ENCODE measurements around the gene C5orf58.
A peak's percentile ranks its signal among the peaks of the same experiment; 100 is the strongest.

Gene C5orf58

DNA sequence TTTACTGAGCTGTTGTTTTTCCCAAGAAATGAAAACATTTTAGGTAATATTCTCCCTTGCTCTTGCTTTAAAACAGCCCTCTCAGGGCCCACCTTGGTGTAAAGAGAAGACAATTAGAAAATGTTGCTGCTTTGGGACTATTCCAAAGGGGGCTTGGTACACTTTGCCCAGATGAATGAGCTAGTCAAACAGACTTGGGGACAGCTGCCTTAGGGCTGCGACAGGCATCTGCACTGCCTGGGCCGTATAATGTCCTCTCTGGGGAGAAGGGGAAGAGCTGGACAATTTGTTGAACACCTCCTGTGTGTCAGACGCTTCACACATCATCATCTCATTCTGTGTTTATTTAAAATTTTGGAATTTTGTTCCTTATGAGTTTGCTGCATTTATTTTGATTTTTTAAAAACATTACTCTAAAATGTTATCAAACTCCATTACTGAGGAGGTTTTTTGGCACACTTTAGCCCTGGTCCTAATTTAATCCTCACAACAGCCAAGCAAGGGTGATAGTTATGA is 28.8 kb downstream of the C5orf58 start:
- no peak for DNase-seq

GRCh38 chr5:170262061-170263045 is 29.6 kb downstream of the C5orf58 start:
- no peak for DNase-seq

GRCh38 chr5:170263906-170264305 is 31.1 kb downstream of the C5orf58 start:
- DNase-seq: no peak

- no peak for DNase-seq
Measured at GRCh38 chr5:170265522-170265921, 32.7 kb downstream of the C5orf58 start.

GRCh38 chr5:170266570-170267381 is 34.0 kb downstream of the C5orf58 start:
- no peak for DNase-seq

GRCh38 chr5:170267431-170268152 is 34.8 kb downstream of the C5orf58 start:
- peak; percentile 20 for DNase-seq

DNA sequence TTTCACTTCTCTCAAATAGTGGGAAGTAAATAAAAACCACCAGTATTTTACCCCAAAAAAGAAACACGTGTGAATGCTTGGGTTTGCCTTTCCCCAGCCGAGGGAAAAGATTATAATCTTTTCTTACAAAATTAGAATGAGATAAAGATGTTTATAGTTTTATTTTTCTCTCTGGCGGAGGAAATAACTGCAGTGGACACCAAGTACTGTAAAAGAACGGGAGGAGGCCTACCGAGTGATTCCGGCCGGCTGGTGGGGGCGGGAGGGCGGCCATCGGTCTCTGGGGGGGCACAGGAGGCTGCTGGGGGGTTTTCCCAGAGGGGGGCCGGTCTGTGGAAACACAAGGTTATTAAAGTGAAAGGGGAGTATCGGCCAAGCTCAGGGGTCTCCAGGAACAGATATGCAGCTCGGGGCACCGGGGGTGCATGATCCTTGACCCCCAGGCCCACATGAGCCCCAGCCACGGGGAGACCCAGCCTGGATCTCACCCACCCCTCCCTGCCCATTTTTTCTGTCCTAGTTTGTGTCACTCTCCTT is 35.4 kb downstream of the C5orf58 start:
- no peak for DNase-seq

- DNase-seq: no peak
Measured at GRCh38 chr5:170268884-170269283, 36.1 kb downstream of the C5orf58 start.

GRCh38 chr5:170269579-170269978 is 36.8 kb downstream of the C5orf58 start:
- no peak for DNase-seq

DNA sequence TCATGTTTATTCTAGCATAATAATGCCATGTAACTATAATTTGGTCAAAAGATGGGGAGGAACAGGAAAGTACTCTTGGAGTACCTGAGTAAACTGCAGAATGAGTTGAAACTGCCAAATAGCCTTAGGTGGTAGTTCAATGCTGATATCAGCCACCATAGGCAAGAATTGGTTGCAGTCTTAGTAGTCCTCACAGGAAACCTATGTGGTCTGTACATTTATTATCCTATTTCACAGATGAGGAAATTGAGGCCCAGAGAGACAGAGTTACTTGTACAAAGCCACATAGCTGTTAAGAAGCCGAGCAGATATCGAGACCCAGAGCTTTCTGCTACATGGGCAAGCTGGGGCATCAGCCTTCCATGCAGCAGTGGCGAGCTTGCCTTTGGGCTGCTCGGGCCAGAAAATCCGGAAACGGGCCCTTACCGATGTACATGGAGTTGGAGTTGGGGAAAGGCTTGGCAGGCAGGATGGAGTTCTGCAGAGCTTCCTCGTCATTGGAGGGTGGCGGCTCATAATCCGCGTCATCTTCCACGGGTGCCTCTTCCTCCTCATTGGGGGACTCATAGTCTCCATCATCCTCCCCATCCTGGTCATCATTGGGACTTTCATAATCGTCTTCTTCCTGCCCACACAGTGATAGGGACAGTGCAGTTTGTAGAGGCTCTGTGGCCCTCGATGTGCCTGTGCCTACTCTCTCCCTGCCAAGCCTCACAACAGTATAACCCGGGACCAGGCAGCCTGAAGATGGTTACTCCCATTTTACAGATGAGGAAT is 37.7 kb downstream of the C5orf58 start:
- DNase-seq: no peak

GRCh38 chr5:170273968-170274710 is 41.4 kb downstream of the C5orf58 start:
- peak; percentile 46 for DNase-seq

DNA sequence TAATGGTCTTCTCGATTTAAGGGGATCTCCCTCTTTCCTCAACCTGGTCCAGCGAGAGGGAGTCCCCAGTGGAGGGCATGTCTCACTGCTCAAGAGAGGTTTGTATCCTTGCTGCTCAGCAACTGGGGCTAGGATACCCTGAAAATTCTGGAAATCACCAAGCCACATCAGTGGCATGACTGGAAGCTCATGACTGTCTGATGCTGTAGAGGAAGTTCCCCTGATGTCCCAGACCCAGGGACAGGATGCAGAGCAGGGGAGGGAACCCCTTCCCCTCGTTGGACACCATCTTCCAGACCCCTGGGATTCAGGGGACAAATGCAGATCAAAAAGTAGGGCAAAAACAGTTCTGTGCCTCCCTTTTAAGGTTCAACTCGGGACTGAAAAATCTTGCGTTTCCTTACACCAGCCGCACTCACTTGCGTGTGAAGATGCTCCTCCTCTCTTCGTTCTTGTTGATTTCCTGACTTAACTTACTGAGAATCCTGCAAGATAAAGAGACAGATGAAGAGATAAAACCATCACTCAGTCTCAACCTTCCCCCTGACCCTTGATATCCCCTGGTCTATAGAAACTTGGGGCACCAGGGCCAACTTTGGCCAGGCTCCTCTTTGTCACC is 42.7 kb downstream of the C5orf58 start:
- no peak for DNase-seq

GRCh38 chr5:170276140-170276539 is 43.4 kb downstream of the C5orf58 start:
- DNase-seq: no peak

- no peak for DNase-seq
Measured at GRCh38 chr5:170277867-170278281, 45.1 kb downstream of the C5orf58 start.

DNA sequence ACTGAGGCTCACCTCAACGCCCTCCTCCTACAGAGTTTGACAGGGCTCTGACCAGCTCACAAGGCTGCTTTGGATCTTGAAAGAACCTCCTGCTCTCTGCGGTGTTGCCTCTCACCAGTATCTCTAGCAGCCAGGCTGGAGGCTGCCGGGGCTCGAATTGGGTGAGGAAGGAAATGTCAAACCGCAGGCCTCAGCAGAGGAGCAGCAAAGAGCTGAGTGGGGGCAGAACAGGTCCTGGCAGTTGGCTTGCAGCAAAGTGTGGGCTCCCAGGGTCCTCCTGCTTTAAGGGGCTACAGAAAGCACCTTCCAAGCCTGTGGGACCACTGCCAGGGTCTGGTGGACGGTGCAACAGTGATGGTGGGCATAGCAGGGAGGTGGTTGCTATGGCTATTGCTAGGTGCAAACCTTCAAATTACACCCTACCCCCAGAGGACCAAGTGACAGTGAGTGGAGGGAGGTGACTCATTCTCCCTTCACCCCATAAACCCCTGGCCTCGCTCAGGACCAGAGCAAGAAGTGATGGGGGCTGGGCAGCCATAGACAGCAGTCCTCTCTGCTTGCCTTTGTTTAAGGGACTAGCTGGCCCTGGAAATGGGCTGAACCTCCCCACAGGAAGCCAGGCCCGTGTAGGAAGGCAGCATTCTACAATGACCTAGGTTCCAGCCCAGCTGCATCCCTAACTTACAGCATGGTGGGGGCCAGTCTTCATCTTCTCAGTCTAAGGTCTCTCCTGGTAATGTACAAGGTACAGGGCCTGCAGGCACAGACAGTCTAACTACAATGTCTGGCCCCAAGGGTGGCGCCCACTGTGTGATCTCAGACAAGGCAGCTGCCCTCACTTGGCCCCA is 46.0 kb downstream of the C5orf58 start:
- DNase-seq: no peak

GRCh38 chr5:170279459-170279817 is 46.7 kb downstream of the C5orf58 start:
- DNase-seq: no peak

DNA sequence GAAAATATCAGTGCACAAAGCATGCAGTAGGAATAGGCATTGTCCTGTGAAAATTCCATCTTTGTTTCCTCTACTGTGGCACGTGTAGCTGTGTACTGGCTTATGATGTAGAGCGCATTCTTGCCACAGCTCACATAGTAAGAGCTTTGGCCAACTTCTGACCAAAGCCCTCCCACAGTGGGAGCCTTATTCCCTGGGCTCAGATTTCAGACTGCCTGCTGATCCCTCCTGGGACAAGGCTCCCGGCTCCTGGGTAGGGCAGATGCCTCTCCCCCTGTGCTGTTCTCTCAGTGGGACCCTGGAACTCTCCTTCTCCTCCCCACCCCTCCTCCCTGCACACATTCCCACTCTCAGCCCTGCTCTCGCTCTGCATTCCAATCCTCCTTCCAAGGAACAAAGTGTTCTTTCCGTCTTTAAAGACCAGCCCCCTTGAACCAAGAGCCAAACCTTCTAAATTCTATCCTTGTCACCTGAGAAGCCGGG is 47.3 kb downstream of the C5orf58 start:
- DNase-seq: no peak

GRCh38 chr5:170283296-170283695 is 50.5 kb downstream of the C5orf58 start:
- no peak for DNase-seq

DNA sequence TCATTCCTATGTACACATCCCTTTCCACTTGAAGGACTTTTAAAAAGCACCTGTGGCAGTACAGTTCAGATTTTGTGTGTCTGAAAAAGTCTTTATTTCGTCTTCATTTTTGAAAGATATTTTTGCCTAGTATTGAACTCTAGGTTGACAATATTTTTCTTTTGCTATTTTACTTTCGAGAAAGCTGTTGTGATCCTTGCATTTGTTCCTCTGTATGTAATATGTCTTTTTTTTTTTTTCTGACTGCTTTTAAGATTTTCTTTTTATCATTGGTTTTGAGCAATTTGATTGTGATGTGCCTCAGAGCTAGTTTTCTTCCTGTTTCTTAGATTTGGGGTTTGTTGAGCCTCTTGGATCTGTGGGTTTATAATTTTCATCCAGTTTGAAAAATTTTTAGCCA is 51.4 kb downstream of the C5orf58 start:
- no peak for DNase-seq

All from NCI-H1694 (cell line).